Thoracic aorta (tissue), 2 donors: ENCODE data around the gene ARHGEF11. TPM values are rescaled to one million over a fixed set of nuclear protein-coding genes. Genes with fewer than 3 reads are reported as not detected.

Source experiments
- ATAC-seq: fragments of 150-250 bp; one replicate; pipeline ENCODE4 v1.8.0; 2017; ENCODE audit warnings: low read depth; ENCODE audit not compliant: insufficient number of reproducible peaks, low FRiP score
- DNase-seq: peaks from one replicate; pipeline ENCODE4 v3.0.0-alpha.2; 2020; ENCODE audit warnings: low spot score
- H3K27ac ChIP-seq, 2 donors: fragments of 200-600 bp; sonication (generic); 1 replicate in 1 of 2; 2 replicates in 1 of 2; pipeline ENCODE4 v1.5.1; 2016; ENCODE audit warnings: mild to moderate bottlenecking in 2 of 2, moderate library complexity in 2 of 2
- H3K27me3 ChIP-seq: fragments of 200-600 bp; sonication (generic); replicated peaks from 2 replicates; pipeline ENCODE4 v1.6.0; 2016; ENCODE audit warnings: mild to moderate bottlenecking; ENCODE audit not compliant: insufficient read depth
- H3K36me3 ChIP-seq: fragments of 200-600 bp; sonication (generic); one replicate; pipeline ENCODE4 v1.5.1; 2016
- H3K4me1 ChIP-seq, 2 donors: fragments of 200-600 bp; sonication (generic); 1 replicate in 1 of 2; 2 replicates in 1 of 2; pipeline versions ENCODE4 v1.5.1 to v1.6.0; 2016; ENCODE audit warnings: low read depth in 2 of 2, mild to moderate bottlenecking in 1 of 2; ENCODE audit not compliant: control insufficient read depth in 1 of 2
- H3K4me3 ChIP-seq: fragments of 200-600 bp; sonication (generic); 2 replicates; pipeline ENCODE4 v1.5.1; 2016; ENCODE audit warnings: mild to moderate bottlenecking
- H3K9me3 ChIP-seq: fragments of 200-600 bp; sonication (generic); 2 replicates; pipeline ENCODE4 v1.5.1; 2016
- total RNA-seq, 2 donors: library from RNA; depleted of rRNA; stranded (reverse); fragments of >200 nt; gene quantifications; one replicate each; pipeline versions ENCODE4 v1.1.0 to v1.2.3, GENCODE V29; 2016
- TF ChIP-seq, protein P1 (sequence below): fragments of 200-600 bp; sonication (generic); IDR thresholded peaks from one replicate; pipeline ENCODE4 v1.5.1; 2019; ENCODE audit warnings: antibody characterized with exemption

Gene ARHGEF11
- total RNA-seq, 2 donors from 2014 or later = 40.3 to 40.6 TPM

DNA sequence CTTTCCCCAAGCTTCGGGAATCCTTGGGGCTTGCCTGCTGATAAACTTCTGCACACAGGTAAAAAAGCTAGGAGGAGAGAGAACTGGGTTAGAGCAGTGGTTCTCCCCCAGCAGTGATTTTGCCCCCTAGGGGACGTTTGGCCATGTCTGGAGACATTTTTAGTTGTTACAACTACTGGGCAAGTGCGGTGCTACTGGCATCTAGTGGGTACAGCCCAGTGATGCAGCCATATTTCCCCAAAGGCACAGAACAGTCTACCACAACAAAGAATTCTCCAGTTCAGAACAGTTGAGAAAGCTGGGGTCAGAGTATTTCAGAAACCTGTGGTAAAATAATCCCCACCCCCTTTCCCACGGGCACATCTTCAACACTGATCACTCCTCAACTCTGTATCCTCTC is 83.8 kb downstream of the ARHGEF11 start:
- TF ChIP-seq, protein P1, sequence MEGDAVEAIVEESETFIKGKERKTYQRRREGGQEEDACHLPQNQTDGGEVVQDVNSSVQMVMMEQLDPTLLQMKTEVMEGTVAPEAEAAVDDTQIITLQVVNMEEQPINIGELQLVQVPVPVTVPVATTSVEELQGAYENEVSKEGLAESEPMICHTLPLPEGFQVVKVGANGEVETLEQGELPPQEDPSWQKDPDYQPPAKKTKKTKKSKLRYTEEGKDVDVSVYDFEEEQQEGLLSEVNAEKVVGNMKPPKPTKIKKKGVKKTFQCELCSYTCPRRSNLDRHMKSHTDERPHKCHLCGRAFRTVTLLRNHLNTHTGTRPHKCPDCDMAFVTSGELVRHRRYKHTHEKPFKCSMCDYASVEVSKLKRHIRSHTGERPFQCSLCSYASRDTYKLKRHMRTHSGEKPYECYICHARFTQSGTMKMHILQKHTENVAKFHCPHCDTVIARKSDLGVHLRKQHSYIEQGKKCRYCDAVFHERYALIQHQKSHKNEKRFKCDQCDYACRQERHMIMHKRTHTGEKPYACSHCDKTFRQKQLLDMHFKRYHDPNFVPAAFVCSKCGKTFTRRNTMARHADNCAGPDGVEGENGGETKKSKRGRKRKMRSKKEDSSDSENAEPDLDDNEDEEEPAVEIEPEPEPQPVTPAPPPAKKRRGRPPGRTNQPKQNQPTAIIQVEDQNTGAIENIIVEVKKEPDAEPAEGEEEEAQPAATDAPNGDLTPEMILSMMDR = no peak
- Histone ChIP-seq H3K4me1 (no peaks in the 10 kb centered on the region), H3K4me3 (no peak overlapping the region), H3K9me3 (no peaks in the 10 kb centered on the region), H3K27me3 (no peaks in the 10 kb centered on the region), H3K27ac (no peak overlapping the region), H3K36me3 (peaks cover 38% of the 10 kb centered on the region)
- DNase-seq = no peak
- no peak for ATAC-seq

DNA sequence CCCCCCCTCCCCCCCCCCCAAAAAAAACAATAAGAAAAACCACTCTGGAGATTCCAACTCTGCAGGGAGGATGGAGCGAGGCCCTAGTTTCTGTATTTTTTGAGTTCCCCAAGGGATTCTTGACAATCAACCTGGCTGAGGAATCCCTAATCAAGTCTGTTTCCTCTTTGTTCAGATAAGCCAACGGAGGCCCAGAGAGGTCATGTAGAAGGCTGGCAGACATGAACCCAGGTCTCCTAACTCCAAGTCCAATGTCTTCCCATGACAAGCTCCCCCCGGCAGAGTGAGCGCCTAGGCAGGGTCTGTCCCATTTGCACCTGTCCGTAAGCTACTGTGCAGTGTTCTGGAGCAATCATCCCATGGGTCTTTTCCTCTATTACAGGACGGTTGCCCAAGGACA is 85.6 kb downstream of the ARHGEF11 start:
- Histone ChIP-seq H3K36me3 (peaks cover 56% of the 10 kb centered on the region), H3K9me3 (no peaks in the 10 kb centered on the region), H3K4me1 (no peaks in the 10 kb centered on the region), H3K4me3 (no peak overlapping the region), H3K27me3 (no peaks in the 10 kb centered on the region), H3K27ac (no peak overlapping the region)
- ATAC-seq (no peak), DNase-seq (no peak)
- TF ChIP-seq, protein P1 = no peak

DNA sequence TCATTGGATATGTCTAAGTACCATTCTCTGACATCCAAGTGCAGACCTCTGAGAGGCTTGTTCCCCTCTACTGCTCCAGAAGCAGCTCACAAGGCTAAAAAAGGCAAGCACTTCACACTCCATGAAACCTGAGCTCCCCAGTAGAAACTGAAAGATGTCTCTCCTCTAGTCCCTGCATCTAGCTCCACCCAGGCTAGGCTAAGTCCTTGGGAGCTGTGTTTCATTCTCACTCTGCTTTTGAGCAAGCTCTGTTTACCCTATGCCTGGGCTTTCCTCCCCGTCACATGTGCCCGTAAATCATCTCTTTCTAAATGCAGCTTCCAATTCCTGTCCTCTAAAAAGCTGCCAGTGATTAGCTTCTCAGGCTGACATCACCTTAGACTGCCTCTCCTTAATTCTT is 86.1 kb downstream of the ARHGEF11 start:
- DNase-seq (no peak), ATAC-seq (no peak)
- H3K27me3 ChIP-seq = no peaks in the 10 kb centered on the region
- peaks cover 59% of the 10 kb centered on the region for H3K36me3 ChIP-seq
- no peak overlapping the region for H3K4me3 ChIP-seq
- no peaks in the 10 kb centered on the region for H3K9me3 ChIP-seq
- H3K4me1 ChIP-seq = no peaks in the 10 kb centered on the region
- no peak overlapping the region for H3K27ac ChIP-seq
- TF ChIP-seq, protein P1 = no peak

DNA sequence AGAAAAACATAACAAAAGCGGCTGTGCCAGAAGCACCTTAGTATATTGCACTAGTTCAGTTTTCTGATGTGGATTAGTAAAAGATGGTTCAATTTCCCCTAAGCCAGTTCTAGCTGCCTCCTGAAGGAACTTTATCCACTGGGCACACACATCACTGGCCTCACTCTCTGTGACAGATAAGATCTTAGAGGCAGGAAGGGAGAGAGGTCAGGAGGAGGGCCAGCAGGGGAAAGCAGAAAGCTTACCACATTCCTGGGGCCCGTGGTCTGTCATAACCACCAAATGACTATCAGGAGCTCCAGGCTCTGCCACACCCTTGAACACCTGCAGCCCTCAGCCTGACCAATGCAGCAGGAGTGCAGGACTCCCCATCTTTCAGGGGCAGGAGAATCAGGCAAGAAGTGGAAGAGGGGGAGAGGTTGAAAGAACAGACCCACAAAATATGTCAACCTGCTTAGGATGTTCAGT is 87.3 kb downstream of the ARHGEF11 start:
- DNase-seq (no peak), ATAC-seq (no peak)
- no peak overlapping the region for H3K4me3 ChIP-seq
- no peaks in the 10 kb centered on the region for H3K4me1 ChIP-seq
- no peak overlapping the region for H3K27ac ChIP-seq
- TF ChIP-seq, protein P1 = no peak
- H3K9me3 ChIP-seq = no peaks in the 10 kb centered on the region
- H3K36me3 ChIP-seq = peaks cover 64% of the 10 kb centered on the region
- H3K27me3 ChIP-seq = no peaks in the 10 kb centered on the region

DNA sequence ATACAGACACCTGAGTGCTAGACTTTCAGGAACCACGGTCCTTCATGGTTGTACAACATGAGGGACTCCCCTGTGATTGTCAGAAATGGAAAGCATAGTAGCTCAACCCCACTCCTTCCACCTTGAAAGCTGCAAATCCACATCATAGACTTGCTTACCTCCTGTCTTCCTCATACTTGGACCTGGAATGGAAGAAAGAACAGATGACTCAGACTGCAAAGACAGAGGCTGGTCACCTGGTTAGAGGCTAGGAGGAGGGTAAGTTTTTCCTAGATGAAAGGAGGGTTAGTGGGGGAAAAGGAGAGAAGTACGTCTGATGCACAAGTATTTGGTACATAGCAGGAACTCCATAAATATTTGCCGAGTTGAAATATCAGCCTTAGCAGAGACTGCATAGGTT is 87.9 kb downstream of the ARHGEF11 start:
- Histone ChIP-seq H3K4me3 (no peak overlapping the region), H3K27me3 (no peaks in the 10 kb centered on the region), H3K36me3 (peaks cover 71% of the 10 kb centered on the region), H3K4me1 (no peaks in the 10 kb centered on the region), H3K9me3 (no peaks in the 10 kb centered on the region), H3K27ac (no peak overlapping the region)
- no peak for ATAC-seq
- TF ChIP-seq, protein P1 = no peak
- DNase-seq = no peak
